PC-9 (cell line): ENCODE measurements around the gene WDR44.

ENCODE experiments used
- CTCF ChIP-seq: fragments of 200-600 bp; sonication (generic); conservative IDR thresholded peaks from 2 replicates; pipeline ENCODE4 v1.6.1; 2017; ENCODE audit warnings: mixed run types, antibody characterized with exemption, mild to moderate bottlenecking, moderate library complexity
- EZH2 ChIP-seq: fragments of 200-600 bp; sonication (generic); IDR thresholded peaks from 2 replicates; pipeline ENCODE4 v1.8.0; 2017; ENCODE audit warnings: antibody characterized with exemption, low read depth

GRCh38 chrX:118350221-118350620 is 4.3 kb downstream of the WDR44 start:
- TF ChIP-seq CTCF = no peak
- no peak for TF ChIP-seq EZH2
